Omental fat pad (tissue), 4 donors: ENCODE results near the gene MFSD2B. TPM values are rescaled to one million over a fixed set of nuclear protein-coding genes. Genes with fewer than 3 reads are reported as not detected.

Experiments
- ATAC-seq: fragments of 150-250 bp; one replicate; pipeline ENCODE4 v1.9.1; 2016; ENCODE audit warnings: mild to moderate bottlenecking, moderate library complexity; ENCODE audit not compliant: low FRiP score
- DNase-seq: peaks from one replicate; pipeline ENCODE4 v3.0.0-alpha.2; 2019; ENCODE audit warnings: low spot score
- CTCF ChIP-seq, 3 donors: fragments of 450-650 bp; IDR thresholded peaks; one replicate each; pipeline ENCODE4 v1.5.1; 2016 to 2017; ENCODE audit warnings: antibody characterized with exemption in 3 of 3, mild to moderate bottlenecking in 3 of 3, moderate library complexity in 2 of 3
- total RNA-seq, 4 donors: library from RNA; depleted of rRNA; stranded (reverse); fragments of >200 nt; gene quantifications; one replicate each; pipeline ENCODE4 v1.1.0, GENCODE V29; 2016

The MFSD2B gene
- total RNA-seq, 4 donors from 2014 or later: not detected

GRCh38 chr2:24020244-24020643, 10.4 kb downstream of the MFSD2B start:
- no peak for DNase-seq
- no peak for TF ChIP-seq CTCF (IDR thresholded peaks at IDR 0.05)
- no peak for ATAC-seq

- no peak for ATAC-seq
- no peak for TF ChIP-seq CTCF (IDR thresholded peaks at IDR 0.05)
- no peak for DNase-seq
Observed at GRCh38 chr2:24021122-24021998, 11.5 kb downstream of the MFSD2B start.

- TF ChIP-seq CTCF (IDR thresholded peaks at IDR 0.05): no peak
- DNase-seq (no peak), ATAC-seq (no peak)
Observed at GRCh38 chr2:24022324-24022974, 12.6 kb downstream of the MFSD2B start.

- no peak for DNase-seq
- ATAC-seq: no peak
- TF ChIP-seq CTCF (IDR thresholded peaks at IDR 0.05): no peak
Observed at GRCh38 chr2:24022975-24023575, 13.2 kb downstream of the MFSD2B start.

GRCh38 chr2:24024018-24024417, 14.1 kb downstream of the MFSD2B start:
- no peak for TF ChIP-seq CTCF (IDR thresholded peaks at IDR 0.05)
- DNase-seq: no peak
- no peak for ATAC-seq

- ATAC-seq: no peak
- TF ChIP-seq CTCF (IDR thresholded peaks at IDR 0.05): no peak
Observed at GRCh38 chr2:24024996-24025663, 15.2 kb downstream of the MFSD2B start.

More at GRCh38 chr2:24024996-24025663, 15.2 kb downstream of the MFSD2B start:
- DNase-seq: no peak
